Kidney epithelial cell (primary cell): ENCODE results near the gene CHP1. TPM values are rescaled to one million over a fixed set of nuclear protein-coding genes. Genes with fewer than 3 reads are reported as not detected.
"Not testable (repeated sequence)": the region's sequence is repeated elsewhere in the genome, so short reads cannot be mapped to it uniquely, and the experiment has no call there.

ENCODE experiments used
- DNase-seq: peaks from one replicate; pipeline ENCODE4 v3.0.0-alpha.2; 2010; ENCODE audit warnings: low read depth
- H3K27me3 ChIP-seq: 2 replicates; pipeline ENCODE4 v1.6.0; 2011; ENCODE audit warnings: low read length; ENCODE audit not compliant: control insufficient read depth, insufficient read depth
- H3K36me3 ChIP-seq: 2 replicates; pipeline ENCODE4 v1.5.1; 2011; ENCODE audit warnings: low read length; ENCODE audit not compliant: control insufficient read depth, insufficient read depth
- H3K4me3 ChIP-seq: 2 replicates; pipeline ENCODE4 v1.5.1; 2011; ENCODE audit warnings: low read depth, mild to moderate bottlenecking, control low read depth, low read length
- CTCF ChIP-seq: IDR thresholded peaks from 2 replicates; pipeline ENCODE4 v1.5.1; 2011; ENCODE audit warnings: mild to moderate bottlenecking, moderate library complexity, low read length, control low read depth, inconsistent platforms; ENCODE audit not compliant: insufficient read depth, poor library complexity, severe bottlenecking
- total RNA-seq: library from RNA; depleted of rRNA; stranded (reverse); fragments of >200 nt; gene quantifications from 2 replicates; pipeline ENCODE4 v1.2.3, GENCODE V29; 2015

CHP1 gene
- total RNA-seq, 1 donor from 2014 or later, result 127 TPM

- no peak for DNase-seq
- no peak overlapping the region for H3K4me3 ChIP-seq
Observed at GRCh38 chr15:41258750-41259471, 27.8 kb downstream of the CHP1 start.

GRCh38 chr15:41259546-41260189, 28.6 kb downstream of the CHP1 start:
- no peaks in the 10 kb centered on the region for H3K27me3 ChIP-seq
- TF ChIP-seq CTCF, result no peak
- DNase-seq, result no peak
- no peaks in the 10 kb centered on the region for H3K36me3 ChIP-seq
- no peak overlapping the region for H3K4me3 ChIP-seq

More at GRCh38 chr15:41258750-41259471, 27.8 kb downstream of the CHP1 start:
- TF ChIP-seq CTCF, result no peak
- H3K36me3 ChIP-seq, result no peaks in the 10 kb centered on the region
- H3K27me3 ChIP-seq, result no peaks in the 10 kb centered on the region

- not testable (repeated sequence) for H3K27me3 ChIP-seq, H3K36me3 ChIP-seq, DNase-seq, H3K4me3 ChIP-seq
Observed at GRCh38 chr15:41260924-41261323, 29.9 kb downstream of the CHP1 start.

- Histone ChIP-seq H3K4me3 (no peak overlapping the region), H3K27me3 (no peaks in the 10 kb centered on the region), H3K36me3 (no peaks in the 10 kb centered on the region)
- TF ChIP-seq CTCF, result no peak
- no peak for DNase-seq
Observed at GRCh38 chr15:41262571-41262970, 31.5 kb downstream of the CHP1 start.

- Histone ChIP-seq H3K27me3 (no peaks in the 10 kb centered on the region), H3K36me3 (no peaks in the 10 kb centered on the region), H3K4me3 (no peak overlapping the region)
- TF ChIP-seq CTCF, result no peak
- DNase-seq, result no peak
Observed at GRCh38 chr15:41263891-41264351, 32.9 kb downstream of the CHP1 start.

- Histone ChIP-seq H3K4me3 (no peak overlapping the region), H3K27me3 (no peaks in the 10 kb centered on the region), H3K36me3 (peaks cover 1% of the 10 kb centered on the region)
- TF ChIP-seq CTCF, result no peak
- DNase-seq, result no peak
Observed at GRCh38 chr15:41269887-41270286, 38.8 kb downstream of the CHP1 start.
